CD4-positive, alpha-beta T cell (primary cell): ENCODE results near the gene SPIRE2. TPM values are rescaled to one million over a fixed set of nuclear protein-coding genes. Genes with fewer than 3 reads are reported as not detected.

Source experiments
- total RNA-seq, 174 experiments: library from RNA in 2 of 174; stranded (reverse) in 2 of 174; gene quantifications; one replicate each; pipeline ENCODE4 v1.2.3 and lab custom pipeline; 2021 to 2026

Gene SPIRE2
- total RNA-seq, 2 experiments from 2014 or later = 1.1 TPM

Other genes starting within 250 kb of the SPIRE2 start
- not detected for gene DPEP1, start 214.8 kb upstream of the SPIRE2 start, total RNA-seq
- 10 to 100 TPM; 54.7 to 55.9 TPM for gene CHMP1A, start 170.8 kb upstream of the SPIRE2 start, total RNA-seq
- 1 to 10 TPM; 4.4 to 7.1 TPM for gene SPATA33, start 170.6 kb upstream of the SPIRE2 start, total RNA-seq
- 10 to 100 TPM; 58.9 to 62.8 TPM for gene CDK10, start 141.8 kb upstream of the SPIRE2 start, total RNA-seq
- 10 to 100 TPM; 26.1 to 28.3 TPM for gene SPATA2L, start 126.8 kb upstream of the SPIRE2 start, total RNA-seq
- gene VPS9D1, start 107.6 kb upstream of the SPIRE2 start, total RNA-seq = 10 to 100 TPM; 18.5 to 21.8 TPM
- gene ZNF276, start 106.9 kb upstream of the SPIRE2 start, total RNA-seq = 100 to 1,000 TPM; 127 to 137 TPM
- 1 to 10 TPM; 4.1 to 5.0 TPM for gene FANCA, start 11.8 kb upstream of the SPIRE2 start, total RNA-seq
- 100 to 1,000 TPM; 306 to 307 TPM for gene TCF25, start 45.1 kb downstream of the SPIRE2 start, total RNA-seq
- gene MC1R, start 90.4 kb downstream of the SPIRE2 start, total RNA-seq = 1 to 10 TPM; 6.7 to 6.9 TPM
- gene TUBB3, start 94.9 kb downstream of the SPIRE2 start, total RNA-seq = under 1 TPM; 0.78 to 0.88 TPM
- 10 to 100 TPM; 30.7 to 36.3 TPM for gene DEF8, start 120.3 kb downstream of the SPIRE2 start, total RNA-seq
- gene DBNDD1, start 191.0 kb downstream of the SPIRE2 start, total RNA-seq = 1 to 10 TPM; 2.6 to 2.8 TPM
- not detected for gene PRDM7, start 248.9 kb downstream of the SPIRE2 start, total RNA-seq